Measurements from ENCODE around the gene PLTP.

- TF ChIP-seq CTCF (IDR thresholded peaks at IDR 0.05; ENCODE audit: insufficient read depth, low read length, poor library complexity, severe bottlenecking), result no peak
- no peak for TF ChIP-seq EZH2phosphoT487 (conservative IDR thresholded peaks at IDR 0.05; ENCODE audit: low read length)
Observed at GRCh38 chr20:45937765-45938164, 25.8 kb upstream of the PLTP start.

All from SU-DHL-6 (cell line).